ENCODE results near the gene AQP6. TPM values are rescaled to one million over a fixed set of nuclear protein-coding genes. Genes with fewer than 3 reads are reported as not detected.

Gene AQP6
- total and polyA plus RNA-seq, 10 of the 15 experiments (the other 5 are each of a cell fraction or from before 2014, with no cell fraction given) = not detected

GRCh38 chr12:49990273-49990672 lies 17.5 kb downstream of the AQP6 start:
- Histone ChIP-seq H3K79me2 (ENCODE audit: control insufficient read depth, insufficient read depth, low read length) (no peaks in the 10 kb centered on the region), H3K36me3 (ENCODE audit: control insufficient read depth in 2 of 2, insufficient read depth in 2 of 2, low read length in 1 of 2) (peaks cover 5 to 41% of the 10 kb centered on the region in 2 experiments), H3K27me3 (replicated peaks in 1 of 2; ENCODE audit: control insufficient read depth in 2 of 2, insufficient read depth in 2 of 2, low read length in 1 of 2) (no peaks in the 10 kb centered on the region), H3K4me2 (ENCODE audit: control insufficient read depth, insufficient read depth) (no peak overlapping the region), H3K27ac (ENCODE audit: control insufficient read depth, insufficient read depth) (no peak overlapping the region), H3K9ac (ENCODE audit: control insufficient read depth, insufficient read depth, low read length) (no peak overlapping the region), H4K20me1 (ENCODE audit: control insufficient read depth, insufficient read depth) (no peaks in the 10 kb centered on the region), H3K4me1 (ENCODE audit: control insufficient read depth, insufficient read depth, low read length) (no peaks in the 10 kb centered on the region), H2AFZ (ENCODE audit: control insufficient read depth, low read depth, low read length) (no peak overlapping the region), H3K9me3 (replicated peaks; ENCODE audit: control insufficient read depth, insufficient read depth, low read length) (no peaks in the 10 kb centered on the region), H3K4me3 (no peak overlapping the region)
- no peak for DNase-seq (ENCODE audit: low read depth, low spot score)
- no TSS peak for BruUV-seq (replicated peaks)
- SMC1A ChIA-PET (ENCODE audit: uncharacterized antibody, unreplicated experiment) = interaction anchor here (1.1 to 1.3 kb wide), 2 partner anchors 19 to 36 kb away, joined by 3 read pairs; no protein-coding TSS in a partner anchor
- FAIRE-seq = no peak
- in situ Hi-C loops (cut with MboI) (no loop called here), intact Hi-C loops (cut with micrococcal nuclease; ENCODE audit: unreplicated experiment) (no loop called here)
- WGBS (ENCODE audit: insufficient coverage, insufficient replicate concordance, low lambda C conversion rate, missing lambda C conversion rate) = 99% methylated on average over 4 of the region's 4 CpGs
- no peak for TF ChIP-seq NBN (IDR thresholded peaks at IDR 0.05)
- no peak for TF ChIP-seq PKNOX1 (IDR thresholded peaks at IDR 0.05)
- ATAC-seq = no peak
- CTCF ChIA-PET = interaction anchor here (1.4 to 1.8 kb wide), 3 partner anchors 9 to 24 kb away, joined by 4 to 5 read pairs (median 4); no protein-coding TSS in a partner anchor
- RAD21 ChIA-PET (ENCODE audit: unreplicated experiment) = interaction anchor here (0.6 kb wide), 1 partner anchor 162 kb away, joined by 3 read pairs; the partner anchor contains the start of gene NCKAP5L
- POLR2A ChIA-PET = no interaction called here

DNA sequence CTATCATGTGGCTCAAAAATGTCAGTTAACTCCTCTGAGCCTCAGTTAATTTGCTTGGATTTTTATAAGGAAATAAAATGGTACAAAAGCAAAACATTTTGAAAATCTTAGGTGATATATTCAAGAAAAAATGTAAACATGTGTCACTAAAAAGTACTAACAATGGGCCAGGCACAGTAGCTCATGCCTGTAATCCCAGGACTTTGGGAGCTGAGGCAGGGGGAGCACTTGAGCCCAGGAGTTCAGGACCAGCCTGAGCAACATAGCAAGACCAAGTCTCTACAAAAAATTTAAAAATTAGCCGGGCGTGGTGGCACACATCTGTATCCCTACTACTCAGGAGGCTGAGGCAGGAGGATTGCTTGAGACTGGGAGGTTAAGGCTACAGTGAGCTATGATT lies 25.7 kb downstream of the AQP6 start:
- no peaks in the 10 kb centered on the region for H3K4me1 ChIP-seq (ENCODE audit: control insufficient read depth, insufficient read depth, low read length)
- SMC1A ChIA-PET (ENCODE audit: uncharacterized antibody, unreplicated experiment) = interaction anchor here (1.2 kb wide), 1 partner anchor 16 kb away, joined by 3 read pairs; no protein-coding TSS in a partner anchor
- H3K79me2 ChIP-seq (ENCODE audit: control insufficient read depth, insufficient read depth, low read length) = no peaks in the 10 kb centered on the region
- POLR2A ChIA-PET = no interaction called here
- H3K27me3 ChIP-seq (replicated peaks in 1 of 2; ENCODE audit: control insufficient read depth in 2 of 2, insufficient read depth in 2 of 2, low read length in 1 of 2) = no peaks in the 10 kb centered on the region
- CTCF ChIA-PET = interaction anchor here (1.2 to 1.3 kb wide), 2 partner anchors 14 to 31 kb away, joined by 4 read pairs; no protein-coding TSS in a partner anchor
- no peak overlapping the region for H2AFZ ChIP-seq (ENCODE audit: control insufficient read depth, low read depth, low read length)
- no peak overlapping the region for H3K4me3 ChIP-seq
- TF ChIP-seq CEBPZ (IDR thresholded peaks at IDR 0.05; ENCODE audit: low read depth, low read length) (no peak), HCFC1 (IDR thresholded peaks at IDR 0.05; ENCODE audit: low read length) (no peak)
- FAIRE-seq = no peak
- 100% methylated on average over 2 of the region's 2 CpGs for WGBS (ENCODE audit: insufficient coverage, insufficient replicate concordance, low lambda C conversion rate, missing lambda C conversion rate)
- RAD21 ChIA-PET (ENCODE audit: unreplicated experiment) = no interaction called here
- no peaks in the 10 kb centered on the region for H4K20me1 ChIP-seq (ENCODE audit: control insufficient read depth, insufficient read depth)
- no peaks in the 10 kb centered on the region for H3K9me3 ChIP-seq (replicated peaks; ENCODE audit: control insufficient read depth, insufficient read depth, low read length)
- in situ Hi-C loops (cut with MboI) (no loop called here), intact Hi-C loops (cut with micrococcal nuclease; ENCODE audit: unreplicated experiment) (no loop called here)
- no peak overlapping the region for H3K9ac ChIP-seq (ENCODE audit: control insufficient read depth, insufficient read depth, low read length)
- peaks cover 4 to 54% of the 10 kb centered on the region in 2 experiments for H3K36me3 ChIP-seq (ENCODE audit: control insufficient read depth in 2 of 2, insufficient read depth in 2 of 2, low read length in 1 of 2)
- H3K27ac ChIP-seq (ENCODE audit: control insufficient read depth, insufficient read depth) = no peak overlapping the region
- no peak overlapping the region for H3K4me2 ChIP-seq (ENCODE audit: control insufficient read depth, insufficient read depth)
- no peak for ATAC-seq
- no TSS peak for BruUV-seq (replicated peaks)
- DNase-seq (ENCODE audit: low read depth, low spot score) = no peak
